NCI-H1092 (cell line): ENCODE measurements around the gene LRRC56.
A peak's percentile ranks its signal among the peaks of the same experiment; 100 is the strongest.
"Not testable (repeated sequence)": the region's sequence is repeated elsewhere in the genome, so short reads cannot be mapped to it uniquely, and the experiment has no call there.

ENCODE experiments used
- DNase-seq: peaks from one replicate; lab custom pipeline; 2025; lab: John Stamatoyannopoulos, UW

Gene LRRC56

DNA sequence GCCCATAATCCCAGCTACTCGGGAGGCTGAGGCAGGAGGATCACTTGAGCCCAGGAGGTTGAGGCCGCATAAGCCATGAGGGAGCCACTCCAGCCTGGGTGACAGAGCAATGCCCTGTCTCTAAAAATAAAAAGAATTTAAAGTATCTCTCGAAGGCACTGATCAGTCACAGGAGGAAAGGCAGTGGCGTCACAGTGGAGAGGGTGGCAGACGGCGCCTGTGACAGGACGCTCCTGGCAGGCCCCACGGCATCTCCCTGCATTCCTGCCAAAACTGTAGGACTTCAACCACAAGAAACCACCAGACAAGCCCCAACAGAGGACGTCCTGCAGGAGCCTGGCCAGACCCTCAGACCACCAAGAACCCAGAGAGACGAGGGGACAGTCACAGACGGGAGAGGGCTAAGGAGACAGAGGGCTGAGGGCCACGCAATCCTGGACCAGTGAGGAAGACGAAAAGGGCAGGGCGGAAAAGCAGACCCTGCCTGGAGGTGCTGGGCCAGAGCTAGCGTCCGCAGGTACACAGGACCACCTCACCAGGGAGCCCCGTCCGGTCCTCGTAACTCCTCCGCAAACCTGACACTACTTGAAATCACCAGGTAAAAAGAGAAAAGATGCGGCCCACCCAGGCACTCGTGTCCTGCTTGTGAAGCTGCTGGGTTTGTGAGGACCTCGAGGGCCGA is 36.2 kb upstream of the LRRC56 start:
- no peak for DNase-seq

DNA sequence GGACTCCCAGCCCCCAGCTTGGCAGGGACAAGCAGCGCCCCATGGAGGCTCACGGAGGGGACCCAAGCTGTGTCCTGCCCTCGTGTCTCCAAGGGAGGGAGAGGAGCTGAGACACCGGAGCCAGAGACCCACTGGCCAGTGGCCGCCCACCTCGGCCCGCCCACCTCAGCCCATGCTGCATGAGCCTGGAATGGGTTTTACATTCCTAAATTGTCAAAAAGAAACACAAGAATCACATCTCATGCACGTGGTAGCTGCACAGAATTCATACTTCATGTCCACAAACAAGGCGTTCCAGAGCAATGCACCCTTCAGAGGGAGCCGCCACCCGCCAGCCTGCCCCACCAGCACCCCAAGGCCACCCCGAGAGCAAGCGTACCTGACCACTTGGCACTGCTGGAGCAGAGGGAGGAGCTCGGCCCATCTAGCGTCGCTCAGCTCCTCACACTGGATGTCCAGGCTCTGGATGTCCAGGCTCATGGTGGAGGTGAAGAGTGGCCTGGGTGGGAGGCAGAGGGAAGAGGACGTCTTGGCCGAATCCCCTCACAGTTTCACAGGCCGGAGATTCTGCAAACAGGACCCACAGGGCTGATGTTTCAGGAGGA is 35.5 kb upstream of the LRRC56 start:
- no peak for DNase-seq

DNA sequence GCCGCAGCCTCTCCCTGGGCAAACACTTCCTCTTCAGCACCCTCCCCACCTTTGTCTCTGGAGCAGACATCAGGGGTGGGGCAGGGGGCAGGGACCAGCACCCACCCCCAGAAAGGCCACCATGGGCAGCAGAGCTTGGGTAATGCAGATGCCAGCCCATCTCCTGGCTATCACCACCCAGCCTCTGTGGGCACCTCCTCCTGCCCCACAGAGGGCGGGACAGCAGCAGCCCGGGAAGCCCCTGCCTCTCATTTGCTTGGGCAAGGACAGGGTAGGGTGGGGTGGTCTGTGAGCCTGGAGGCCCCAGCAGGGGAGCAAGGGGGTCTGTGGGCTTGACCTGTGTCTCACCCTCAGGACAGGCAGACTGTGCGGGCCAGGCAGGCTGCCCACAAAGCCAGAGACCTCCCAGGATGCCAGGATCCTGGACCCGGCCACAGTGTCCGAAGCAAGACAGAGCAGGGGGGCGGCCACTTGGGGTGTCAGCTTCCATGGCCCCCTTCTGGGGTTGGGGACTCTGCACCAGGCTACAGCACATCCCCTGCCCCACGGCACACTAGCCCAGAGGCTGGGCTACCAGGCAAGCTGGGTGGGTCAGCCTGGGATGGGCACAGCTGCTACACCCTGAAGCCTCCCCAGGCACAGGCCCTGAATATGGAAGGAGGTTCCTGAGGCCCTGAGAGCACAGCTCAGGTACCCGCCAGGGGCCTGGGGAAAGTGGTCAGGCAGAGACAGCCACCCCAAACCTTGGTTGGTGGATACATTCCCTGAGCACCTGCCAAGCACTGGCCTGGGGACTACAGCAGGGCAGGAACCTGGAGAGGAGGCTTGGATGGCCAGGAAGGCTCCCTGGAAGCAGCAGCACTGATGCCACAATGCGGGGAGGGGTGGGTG is 34.8 kb upstream of the LRRC56 start:
- DNase-seq: no peak

DNA sequence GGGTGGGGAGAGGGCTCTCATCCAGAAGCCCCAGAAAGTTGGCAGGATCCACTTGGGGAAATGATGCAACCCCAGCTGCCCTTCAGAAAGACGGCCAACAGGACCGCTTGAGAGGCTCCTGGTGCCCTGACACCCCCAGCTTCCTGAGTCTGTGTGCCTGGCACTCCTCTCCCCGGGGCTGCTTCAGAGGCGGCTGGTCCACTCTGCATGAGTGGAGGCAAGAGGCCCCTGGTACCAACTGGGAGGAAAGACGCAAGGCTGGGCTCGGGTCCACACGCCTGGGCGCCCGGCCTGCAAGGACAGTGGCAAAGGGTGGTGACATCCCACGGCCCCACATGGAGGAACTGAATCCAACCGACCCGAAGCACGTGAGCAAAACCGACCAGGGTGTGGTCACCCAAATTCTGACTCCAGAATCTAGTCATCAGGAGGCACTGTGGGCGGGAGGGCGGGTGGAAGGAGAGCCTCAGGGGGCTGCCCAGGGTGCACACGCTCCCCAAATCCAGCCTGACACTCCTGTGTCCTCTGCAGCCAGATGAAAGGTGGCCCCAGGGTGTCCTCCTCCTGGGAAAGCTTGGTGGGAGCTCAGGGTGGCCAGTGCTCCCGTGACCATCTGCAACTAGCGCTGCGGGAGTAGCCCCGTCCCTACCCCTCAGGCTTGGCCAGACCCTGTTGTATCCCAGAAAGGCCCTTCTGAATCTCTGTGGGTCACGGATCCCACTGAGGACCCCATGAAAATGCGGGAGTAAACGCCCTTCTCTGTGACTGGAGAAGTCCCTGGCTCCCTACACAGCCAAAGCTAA is 33.9 kb upstream of the LRRC56 start:
- DNase-seq: no peak

DNA sequence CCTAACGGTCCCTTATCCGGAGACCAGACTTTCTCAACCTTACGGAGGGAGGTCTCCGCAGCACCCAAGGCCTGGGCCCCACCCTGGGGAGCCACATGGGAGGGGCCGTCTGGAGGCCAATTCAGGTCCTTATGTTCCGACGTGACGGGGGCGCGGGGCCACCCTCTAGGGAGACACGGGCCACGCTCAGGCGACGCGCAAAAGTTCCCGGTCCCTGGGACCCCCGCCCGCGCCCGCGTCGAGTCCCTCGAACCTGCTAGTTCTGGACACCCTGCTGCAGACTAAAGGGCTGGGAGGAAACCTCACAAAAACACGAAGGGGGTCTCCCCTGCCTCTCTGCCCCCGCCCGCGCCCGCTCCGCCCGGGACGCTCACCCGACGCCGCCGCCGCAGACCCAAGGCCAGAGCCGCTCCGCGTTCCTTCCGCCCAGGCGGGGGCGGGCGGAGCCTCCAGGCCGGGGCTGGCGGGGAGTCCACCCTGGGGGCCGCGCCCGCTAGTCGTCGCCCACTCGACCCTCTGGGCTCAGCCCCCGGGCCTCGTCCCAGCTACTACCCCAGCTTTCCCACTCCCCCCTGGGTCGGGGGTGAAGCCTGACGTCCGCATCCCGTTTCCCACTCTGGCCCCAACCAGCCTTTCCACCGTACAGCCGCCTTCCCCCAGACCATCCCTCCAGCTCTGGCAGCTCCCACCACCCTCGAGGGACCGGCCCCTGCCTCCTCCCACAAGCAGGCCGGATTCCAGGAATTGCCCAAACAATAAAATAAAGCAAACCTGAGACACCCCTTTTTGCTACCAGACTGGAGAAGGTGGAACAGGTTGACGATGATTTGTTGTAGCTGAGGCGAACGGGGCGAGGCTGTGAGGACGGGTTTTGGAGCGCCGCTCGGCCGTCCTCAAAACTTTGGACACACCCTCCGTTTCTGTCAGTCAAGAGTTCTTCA is 33.0 kb upstream of the LRRC56 start:
- no peak for DNase-seq

DNA sequence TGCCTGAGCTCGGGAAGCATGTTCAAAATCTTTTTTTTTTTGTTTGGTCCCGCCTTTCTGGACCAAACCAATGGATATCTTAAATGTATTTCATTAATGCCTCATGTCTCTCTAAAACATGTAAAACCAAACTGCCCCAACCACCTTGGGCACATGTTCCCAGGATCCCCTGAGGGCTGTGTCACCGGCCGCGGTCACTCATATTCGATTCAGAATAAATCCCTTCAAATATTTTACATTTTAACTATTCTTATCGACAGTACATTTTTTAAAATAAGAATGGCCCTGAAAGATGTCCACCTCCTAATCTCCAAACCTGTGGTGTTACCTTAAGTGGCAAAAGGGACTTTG is 32.4 kb upstream of the LRRC56 start:
- DNase-seq: no peak

DNA sequence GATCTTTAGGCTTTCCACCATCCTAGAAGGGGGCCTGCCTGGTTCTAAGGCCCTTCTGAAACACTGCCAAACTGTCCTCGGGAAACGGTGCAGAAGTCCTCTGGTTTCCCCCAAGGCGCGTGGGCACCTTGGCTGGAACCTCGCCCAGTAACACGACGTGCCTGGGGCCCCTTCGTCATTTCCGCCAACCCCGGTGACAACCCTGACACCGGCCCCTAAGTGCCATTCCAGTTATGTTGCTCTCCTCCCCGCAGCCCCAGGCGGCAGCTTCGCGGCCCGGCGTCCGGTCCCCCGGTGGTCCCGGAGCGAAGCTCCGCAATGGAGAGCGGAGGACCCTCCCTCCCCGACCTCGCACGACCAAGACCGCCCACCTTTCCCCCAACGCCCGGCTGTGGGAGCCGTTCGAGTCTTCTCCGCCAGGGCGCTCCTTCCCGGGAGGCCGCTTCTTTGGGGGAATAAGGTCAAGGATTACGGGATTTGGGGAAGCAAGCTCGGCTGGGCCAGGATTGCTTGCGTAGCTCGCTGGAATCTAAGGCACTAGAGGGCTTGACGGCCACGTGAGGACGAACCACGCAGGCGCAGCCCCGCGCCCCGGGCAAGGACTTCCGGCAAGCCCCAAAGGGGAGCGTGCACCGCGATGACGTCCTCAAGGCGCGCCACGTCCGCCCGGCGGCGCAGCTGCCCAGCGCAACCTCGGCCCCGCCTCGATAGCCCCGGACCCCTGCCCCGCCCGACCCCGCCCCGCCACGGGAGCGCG is 30.9 kb upstream of the LRRC56 start:
- peak; percentile 96 for DNase-seq

DNA sequence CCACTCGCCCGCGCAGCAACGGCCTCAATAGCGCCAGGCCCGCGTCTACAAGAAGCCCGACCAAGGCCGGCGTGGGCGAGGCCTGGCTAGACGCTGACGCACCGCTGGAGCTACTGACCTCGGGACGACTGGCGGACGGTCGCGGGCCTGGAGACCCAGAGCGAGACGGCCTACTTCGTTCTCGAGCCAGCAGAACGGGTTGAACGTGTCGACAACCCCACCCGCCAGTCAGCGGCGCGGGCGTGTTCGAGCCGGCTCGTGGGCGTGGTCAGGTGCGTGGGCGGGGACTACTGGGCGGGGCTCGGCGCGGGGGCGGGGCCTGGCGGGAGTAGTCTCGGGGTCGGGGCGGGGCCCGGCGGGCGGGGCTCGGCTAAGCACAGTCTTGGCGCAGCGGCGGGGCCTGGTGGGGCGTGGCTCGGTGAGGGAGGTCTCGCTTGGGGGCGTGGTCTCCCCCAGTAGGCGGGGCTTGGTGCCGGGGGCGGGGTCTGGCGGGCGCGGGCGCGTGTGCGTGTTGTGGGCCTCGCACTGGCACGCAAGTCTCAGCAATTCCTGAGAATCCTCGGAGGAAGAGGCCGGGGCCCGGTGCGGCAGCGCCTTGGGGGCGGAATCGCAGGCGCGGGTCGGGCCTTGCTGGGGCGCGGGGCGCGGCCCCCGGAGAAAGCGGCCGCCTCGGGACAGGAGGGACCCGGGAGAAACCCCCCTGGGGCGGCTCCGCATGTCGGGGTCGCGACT is 30.2 kb upstream of the LRRC56 start, which contains the start of gene RNH1:
TSS of gene RNH1 (minus strand) at position 248 of the 732 bp plus-strand sequence. CDS start 5,080 bp downstream, outside the sequence.
- peak; percentile 93 for DNase-seq

DNA sequence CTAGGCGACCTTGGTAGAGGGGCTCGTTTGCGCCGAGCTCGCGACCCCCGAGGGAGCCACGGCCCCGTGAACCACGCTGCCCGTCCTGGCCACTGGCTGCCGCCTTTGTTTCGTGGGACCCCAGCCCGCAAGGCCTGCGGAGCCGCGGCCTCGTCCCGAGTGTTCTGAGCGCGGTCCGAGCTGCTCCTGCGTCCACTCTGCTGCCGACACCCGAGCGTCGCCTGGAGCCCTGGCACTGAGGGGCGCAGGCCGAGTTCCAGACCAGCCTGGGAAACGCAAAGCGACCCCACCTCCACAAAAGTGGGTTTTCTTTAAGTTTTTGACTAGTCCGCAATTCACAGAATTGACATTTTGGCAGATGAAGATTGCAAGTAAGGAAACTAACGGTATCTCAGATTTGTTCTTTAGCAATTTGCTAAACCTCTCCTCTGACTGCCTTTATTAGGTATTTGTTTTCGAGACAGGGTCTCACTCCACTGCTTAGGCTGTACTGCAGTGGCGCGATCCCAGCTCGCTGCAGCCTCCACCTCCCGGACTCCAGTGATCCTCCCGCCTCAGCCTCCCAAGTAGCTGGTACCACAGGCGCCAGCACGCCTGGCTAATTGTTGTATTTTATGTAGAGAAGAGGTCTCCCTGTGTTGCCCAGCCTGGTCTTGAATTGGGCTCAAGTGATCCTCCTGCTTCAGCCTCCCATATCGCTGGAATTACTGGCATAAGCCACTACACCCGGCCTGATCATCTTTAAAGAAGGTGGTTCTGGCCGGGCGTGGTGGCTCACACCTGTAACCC is 29.4 kb upstream of the LRRC56 start:
- DNase-seq: no peak

DNA sequence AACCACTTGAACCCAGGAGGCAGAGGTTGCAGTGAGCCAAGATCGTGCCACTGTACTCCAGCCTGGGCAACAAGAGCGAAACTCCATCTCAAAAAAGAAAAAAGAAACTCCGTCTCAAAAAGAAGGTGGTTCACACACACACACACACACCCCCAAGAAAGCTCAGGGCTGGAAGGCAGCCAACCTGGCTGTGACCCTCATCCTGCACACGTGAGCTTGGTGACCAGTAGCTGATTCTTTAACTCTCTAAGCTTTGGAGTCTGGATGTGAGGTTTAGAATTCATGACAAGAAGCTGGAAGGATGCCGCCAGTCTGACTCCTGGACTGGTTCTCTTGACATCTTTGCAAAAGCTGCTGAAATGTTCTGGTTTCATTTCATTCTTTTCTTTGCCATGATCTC is 28.4 kb upstream of the LRRC56 start:
- no peak for DNase-seq

DNA sequence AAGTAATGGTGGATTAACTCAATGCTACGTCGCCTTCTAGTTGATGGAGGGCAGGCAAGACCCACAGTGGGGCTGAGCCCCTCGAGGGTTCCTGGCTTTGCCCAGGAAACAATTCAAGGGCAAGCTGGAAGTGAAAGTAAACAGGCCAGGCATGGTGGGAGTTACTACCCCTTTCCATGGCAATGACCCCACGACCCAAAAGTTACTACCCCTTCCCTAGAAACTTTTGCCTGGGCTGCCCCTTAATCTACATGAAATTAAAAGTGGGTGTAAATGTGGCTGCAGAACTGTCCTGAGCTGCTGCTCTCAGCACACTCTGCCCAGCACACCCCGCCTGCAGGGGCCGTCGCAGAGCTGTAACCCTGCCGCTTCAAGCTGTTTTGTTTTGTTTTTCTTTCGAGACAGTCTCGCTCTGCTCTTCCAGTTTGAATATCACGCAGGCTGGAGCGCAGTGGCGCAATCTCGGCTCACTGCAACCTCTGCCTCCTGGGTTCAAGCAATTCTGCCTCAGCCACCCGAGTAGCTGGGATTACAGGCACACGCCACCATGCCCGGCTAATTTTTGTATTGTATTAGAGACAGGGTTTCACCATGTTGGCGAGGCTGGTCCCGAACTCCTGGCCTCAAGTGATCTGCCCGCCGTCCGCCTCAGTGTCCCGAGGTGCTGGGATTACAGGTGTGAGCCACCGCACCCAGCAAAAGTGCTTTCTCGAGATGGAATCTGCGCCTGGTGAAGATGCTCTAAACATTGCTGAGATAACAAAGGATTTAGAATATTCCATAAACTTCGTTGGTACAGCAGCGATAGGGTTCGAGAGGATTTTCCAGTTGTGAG is 24.3 kb upstream of the LRRC56 start:
- no peak for DNase-seq

DNA sequence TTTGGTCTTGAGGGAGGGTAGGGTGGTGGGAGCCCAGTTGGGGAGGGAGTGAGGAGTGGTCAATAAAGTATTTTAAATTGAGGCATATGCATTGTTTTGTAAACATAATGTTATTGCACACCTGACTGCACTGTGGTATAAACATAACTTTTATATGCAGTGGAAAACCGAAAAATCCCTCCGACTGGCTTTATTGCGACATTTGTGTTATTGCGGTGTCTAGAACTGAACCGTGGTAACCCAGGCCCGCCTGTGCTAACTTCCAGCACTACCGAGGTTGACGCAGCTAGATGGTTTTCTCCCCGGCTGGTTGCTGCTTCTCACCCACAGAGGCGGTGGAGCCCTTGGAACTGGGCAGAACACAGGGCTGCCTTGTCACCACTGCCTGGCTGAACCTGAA is 22.7 kb upstream of the LRRC56 start:
- no peak for DNase-seq

DNA sequence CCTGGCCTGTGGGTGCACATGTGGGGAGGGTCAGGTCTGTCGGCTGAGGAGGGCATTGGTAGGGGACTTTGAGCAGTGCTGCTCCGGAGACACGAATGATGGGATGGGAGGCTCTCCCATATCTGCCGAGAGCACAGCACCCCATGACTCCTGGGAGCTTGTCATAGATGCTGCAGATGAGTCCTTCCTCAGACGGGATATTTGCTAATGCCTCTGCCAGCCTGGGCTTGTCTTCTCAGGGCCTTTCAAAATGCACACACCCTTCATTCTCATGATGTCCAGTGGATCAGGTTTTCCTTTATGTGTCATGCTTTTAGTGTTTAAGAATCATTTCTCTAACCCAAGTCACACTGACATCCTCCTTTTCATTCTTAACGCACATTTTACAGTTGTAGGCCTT is 22.2 kb upstream of the LRRC56 start:
- no peak for DNase-seq

DNA sequence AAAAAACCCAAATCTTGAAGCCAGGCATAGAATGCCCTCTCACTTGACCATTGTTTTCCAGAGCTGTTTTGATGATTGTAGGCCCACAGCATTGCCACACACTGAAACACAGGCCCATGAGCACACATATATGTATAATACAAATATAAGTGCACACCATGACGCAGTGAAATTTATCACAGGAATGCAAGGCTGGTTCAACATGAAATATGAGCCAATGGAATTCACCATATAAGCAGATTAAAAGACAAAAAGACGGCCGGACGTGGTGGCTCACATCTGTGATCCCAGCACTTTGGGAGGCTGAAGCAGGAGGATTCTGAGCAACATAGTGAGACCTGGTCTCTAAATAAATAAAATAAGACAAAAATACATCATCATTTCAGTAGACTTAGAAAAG is 20.9 kb upstream of the LRRC56 start:
- no peak for DNase-seq

DNA sequence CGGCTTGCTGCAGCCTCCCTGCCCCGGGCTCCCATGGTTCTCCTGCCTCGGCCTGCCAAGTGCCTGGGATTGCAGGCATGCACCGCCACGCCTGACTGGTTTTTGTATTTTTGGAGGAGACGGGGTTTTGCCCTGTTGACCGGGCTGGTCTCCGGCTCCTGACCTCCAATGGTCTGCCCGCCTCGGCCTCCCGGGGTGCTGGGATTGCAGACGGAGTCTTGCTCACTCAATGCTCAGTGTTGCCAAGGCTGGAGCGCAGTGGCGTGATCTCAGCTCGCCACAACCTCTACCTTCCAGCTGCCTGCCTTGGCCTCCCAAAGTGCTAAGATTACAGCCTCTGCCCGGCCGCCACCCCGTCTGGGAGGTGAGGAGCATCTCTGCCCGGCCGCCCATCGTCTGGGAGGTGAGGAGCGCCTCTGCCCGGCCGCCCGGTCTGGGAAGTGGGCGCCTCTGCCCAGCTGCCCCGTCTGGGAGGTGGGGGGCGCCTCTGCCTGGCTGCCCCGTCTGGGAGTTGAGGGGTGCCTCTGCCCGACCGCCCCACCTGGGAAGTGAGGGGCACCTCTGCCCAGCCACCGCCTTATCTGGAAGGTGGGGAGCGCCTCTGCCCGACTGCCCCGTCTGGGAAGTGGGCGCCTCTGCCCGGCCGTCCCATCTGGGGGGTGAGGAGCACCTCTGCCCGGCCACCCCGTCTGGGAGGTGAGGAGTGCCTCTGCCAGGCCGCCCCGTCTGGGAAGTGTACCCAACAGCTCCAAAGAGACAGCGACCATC is 20.2 kb upstream of the LRRC56 start:
- not testable (repeated sequence) for DNase-seq

DNA sequence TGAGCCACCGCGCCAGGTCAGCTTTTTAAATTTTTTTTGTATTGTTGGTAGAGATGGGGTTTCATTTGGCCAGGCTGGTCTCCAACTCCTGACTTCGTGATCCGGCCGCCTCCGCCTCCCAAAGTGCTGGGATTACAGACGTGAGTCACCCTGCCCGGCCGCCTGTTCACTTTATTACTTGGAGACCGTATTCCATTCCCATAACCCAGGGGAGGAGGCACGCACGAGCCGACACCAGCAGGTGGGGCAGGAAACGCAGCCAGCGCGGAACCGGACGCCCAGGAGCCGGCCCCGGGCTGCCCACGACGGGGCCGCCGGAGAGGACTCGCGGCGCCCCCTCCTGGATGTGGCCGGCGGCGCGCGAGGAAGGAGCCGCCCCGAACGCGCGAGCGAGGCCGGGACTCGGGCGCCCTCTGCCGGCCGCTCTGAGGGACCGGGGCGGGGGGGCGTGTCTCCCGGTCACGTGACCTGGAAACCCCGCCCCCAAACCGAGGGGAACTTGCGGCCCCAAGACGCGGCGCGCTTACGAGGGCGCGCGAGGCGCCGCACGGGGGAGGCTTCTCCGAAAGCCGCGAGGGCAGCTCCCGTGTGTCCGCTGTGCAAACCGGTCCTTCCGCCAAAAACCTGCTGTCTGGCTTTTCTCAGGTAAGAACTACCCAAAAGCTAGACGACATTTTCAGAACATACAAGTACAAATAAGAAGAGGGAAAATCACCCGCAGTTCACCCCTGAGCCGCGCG is 18.7 kb upstream of the LRRC56 start:
- no peak for DNase-seq
